ENCODE results near the gene ECEL1.

- TF ChIP-seq POLR2A (IDR thresholded peaks at IDR 0.05) (no peak), CTCF (IDR thresholded peaks at IDR 0.05) (no peak)
These were observed 41.3 kb upstream of the ECEL1 start for GRCh38 chr2:232528746-232529460.

Data from uterus (tissue), 2 donors.